GM18517 (cell line): ENCODE results near the gene MRM1.
A peak's percentile ranks its signal among the peaks of the same experiment; 100 is the strongest.

Experiments
- ATAC-seq: cut with Tn5 transposase; IDR thresholded peaks from one replicate; pipeline ENCODE4 v1.9.1; 2021; ENCODE audit warnings: mild to moderate bottlenecking, moderate library complexity; ENCODE audit not compliant: unreplicated experiment

The MRM1 gene

GRCh38 chr17:36601303-36602029 is at the start of gene MRM1:
Gene MRM1 (plus strand): TSS chr17:36601583. CDS start chr17:36601811, 228 bp downstream.
- peak; percentile 63 for ATAC-seq

DNA sequence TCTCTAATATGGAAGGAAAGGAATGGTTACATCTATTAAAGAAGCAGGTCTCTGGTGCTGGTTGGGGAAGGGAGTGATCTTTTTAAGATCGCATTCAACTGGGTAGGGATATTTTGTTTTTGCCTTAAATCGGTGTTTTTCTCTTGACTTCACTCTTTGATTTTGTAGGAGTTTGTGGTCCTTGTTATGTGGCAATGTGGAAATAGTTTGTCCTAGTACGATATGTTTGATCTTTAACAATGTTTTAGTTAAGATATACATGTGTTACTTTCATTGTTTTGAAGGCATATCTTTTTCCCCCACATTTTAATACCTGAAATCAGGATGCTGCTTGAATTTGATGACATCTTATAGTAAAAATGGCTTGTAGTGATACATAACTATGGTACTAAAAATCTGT is 47.9 kb upstream of the MRM1 start:
- no peak for ATAC-seq

GRCh38 chr17:36566081-36566480 is 35.3 kb upstream of the MRM1 start:
- ATAC-seq, result no peak

DNA sequence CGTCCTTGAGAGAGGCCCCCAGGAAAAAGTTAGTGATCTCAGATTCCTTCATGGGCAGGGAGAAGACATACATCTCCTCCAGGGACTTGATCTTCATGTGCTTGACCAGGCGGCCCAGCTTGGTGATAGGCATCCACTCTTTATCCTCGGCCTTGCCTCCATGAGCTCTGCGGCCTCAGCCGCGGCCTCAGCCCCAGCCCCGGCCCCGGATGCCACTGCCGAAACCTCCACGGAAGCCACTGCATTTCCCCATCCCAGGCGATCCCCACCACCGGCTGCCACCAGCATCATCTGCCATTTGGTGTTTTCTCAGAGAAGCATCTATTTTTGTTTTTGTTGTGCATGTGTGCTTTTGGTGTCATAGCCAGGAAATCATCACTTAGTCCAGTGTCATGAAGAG is 26.4 kb upstream of the MRM1 start:
- ATAC-seq, result no peak

DNA sequence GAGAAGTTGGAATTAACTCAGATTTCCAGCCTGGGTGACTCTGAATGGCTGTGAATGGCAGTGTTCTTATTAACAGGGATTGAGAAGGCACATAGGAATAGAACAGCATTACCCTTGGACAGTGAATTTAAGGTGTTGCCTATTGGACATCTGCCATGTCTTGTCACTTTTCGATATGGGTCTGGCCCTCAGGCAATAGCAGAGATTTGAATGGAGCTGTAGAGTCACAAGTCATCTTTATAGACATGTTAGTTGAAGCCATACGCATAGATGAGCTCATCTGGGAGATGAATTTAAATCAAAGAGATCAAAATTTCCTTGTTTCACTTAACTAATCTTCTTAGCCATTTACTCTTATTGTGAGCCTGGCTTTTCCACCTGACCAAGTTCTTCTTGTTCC is 24.6 kb upstream of the MRM1 start:
- ATAC-seq, result no peak

- no peak for ATAC-seq
Measured at GRCh38 chr17:36578671-36579070, 22.7 kb upstream of the MRM1 start.

- no peak for ATAC-seq
Measured at GRCh38 chr17:36583787-36584186, 17.6 kb upstream of the MRM1 start.

GRCh38 chr17:36586138-36586537 is 15.2 kb upstream of the MRM1 start:
- ATAC-seq, result no peak

- no peak for ATAC-seq
Measured at GRCh38 chr17:36590082-36590481, 11.3 kb upstream of the MRM1 start.

- ATAC-seq, result peak; percentile 69
Measured at GRCh38 chr17:36591434-36592315, 9.7 kb upstream of the MRM1 start, which contains the start of gene DHRS11. Gene DHRS11 (plus strand): TSS chr17:36591879. CDS start chr17:36592010, 131 bp downstream.

DNA sequence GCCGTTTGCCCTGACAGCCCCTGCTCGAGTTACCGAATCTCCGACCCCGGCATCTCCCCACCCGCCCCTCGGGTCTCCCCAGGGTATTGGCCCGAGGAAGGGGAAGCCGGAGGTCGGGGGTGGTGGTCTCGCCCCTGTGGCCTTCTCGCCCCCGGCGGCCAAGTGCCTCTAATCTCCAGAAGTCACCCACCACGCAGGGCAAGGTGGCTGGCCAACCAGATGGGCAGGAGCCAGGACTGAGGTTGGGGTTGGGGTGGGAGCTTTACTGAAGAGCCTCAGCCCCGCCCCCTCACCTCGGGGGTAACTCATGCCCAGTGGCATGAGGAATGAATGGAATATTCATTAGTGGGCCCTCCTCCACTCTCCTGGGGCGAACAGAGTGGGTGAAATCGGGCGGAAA is 9.1 kb upstream of the MRM1 start:
- ATAC-seq, result no peak

- ATAC-seq, result no peak
Measured at GRCh38 chr17:36592716-36593321, 8.6 kb upstream of the MRM1 start.

- ATAC-seq, result no peak
Measured at GRCh38 chr17:36593656-36594316, 7.6 kb upstream of the MRM1 start.

GRCh38 chr17:36594626-36595401 is 6.6 kb upstream of the MRM1 start:
- ATAC-seq, result no peak

DNA sequence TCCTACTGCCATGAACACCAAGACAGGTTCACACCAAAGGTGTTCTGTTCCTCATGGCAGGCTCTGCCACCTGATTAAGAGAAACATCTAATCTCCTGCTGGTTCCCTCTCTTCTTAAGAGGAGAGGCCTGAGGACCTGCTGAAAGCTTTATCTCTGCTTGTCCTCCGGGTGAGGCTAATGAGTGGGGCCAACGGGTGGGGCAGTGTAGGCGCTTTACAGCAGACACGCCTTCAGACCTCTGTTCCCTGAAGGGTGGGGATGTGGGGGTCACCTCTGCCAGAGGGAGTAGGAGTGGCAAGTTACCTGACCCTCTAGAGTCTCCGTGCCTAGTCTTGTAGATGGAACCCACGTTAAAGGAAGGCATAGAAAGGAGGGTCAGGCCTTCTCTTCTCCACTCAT is 4.2 kb upstream of the MRM1 start:
- ATAC-seq, result no peak

GRCh38 chr17:36597866-36598777 is 3.3 kb upstream of the MRM1 start:
- no peak for ATAC-seq

DNA sequence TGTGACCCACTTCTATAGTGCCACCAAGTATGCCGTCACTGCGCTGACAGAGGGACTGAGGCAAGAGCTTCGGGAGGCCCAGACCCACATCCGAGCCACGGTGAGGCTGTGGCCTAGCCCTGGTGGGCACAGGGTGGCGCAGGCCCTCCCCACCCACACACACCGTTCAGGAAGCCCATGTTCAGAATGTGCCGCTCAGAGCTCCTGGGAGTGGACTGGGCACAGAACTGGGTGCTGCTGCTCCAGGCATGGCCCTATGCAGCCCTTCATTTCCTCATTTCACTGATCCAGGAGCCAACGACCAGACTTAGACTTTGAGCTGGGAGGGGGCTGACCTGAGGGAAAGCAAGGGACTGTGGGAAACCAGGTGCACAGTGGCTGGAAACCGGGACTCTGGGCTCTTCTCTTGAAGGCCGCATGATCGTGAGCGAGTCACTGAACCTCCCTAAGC is 2.4 kb upstream of the MRM1 start:
- no peak for ATAC-seq

GRCh38 chr17:36599546-36600250 is 1.7 kb upstream of the MRM1 start:
- no peak for ATAC-seq

DNA sequence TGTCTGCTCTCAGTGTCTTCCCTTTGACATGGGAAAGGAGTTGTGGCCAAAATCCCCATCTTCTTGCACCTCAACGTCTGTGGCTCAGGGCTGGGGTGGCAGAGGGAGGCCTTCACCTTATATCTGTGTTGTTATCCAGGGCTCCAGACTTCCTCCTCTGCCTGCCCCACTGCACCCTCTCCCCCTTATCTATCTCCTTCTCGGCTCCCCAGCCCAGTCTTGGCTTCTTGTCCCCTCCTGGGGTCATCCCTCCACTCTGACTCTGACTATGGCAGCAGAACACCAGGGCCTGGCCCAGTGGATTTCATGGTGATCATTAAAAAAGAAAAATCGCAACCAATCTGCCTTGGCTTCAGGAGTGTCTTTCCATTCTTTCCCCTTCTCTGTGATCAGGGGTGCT is 918 bp upstream of the MRM1 start:
- no peak for ATAC-seq
